Measurements from ENCODE around the gene CANT1. TPM values are rescaled to one million over a fixed set of nuclear protein-coding genes. Genes with fewer than 3 reads are reported as not detected.
A peak's percentile ranks its signal among the peaks of the same experiment; 100 is the strongest.

The CANT1 gene
- total RNA-seq, 1 donor from 2014 or later: 66.3 TPM

DNA sequence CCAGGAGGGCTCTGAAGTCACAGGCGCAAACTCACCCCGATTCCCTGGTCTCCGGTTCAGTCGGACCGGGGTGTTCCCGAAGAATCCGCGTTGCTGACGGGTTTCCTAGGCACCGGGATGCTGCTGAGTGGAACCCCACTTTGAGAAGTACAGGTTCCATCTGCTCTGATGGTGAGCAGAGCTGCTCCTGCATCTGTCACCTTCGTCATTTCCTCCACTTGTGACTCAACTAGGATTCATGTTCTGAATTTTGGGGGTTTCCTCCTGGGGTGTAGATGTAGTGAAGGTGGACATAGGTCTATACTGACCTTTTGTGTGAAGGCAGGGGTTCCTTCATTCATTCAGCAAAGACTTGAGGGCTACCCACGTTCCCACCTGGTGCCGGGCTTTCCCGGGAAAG is 54.9 kb downstream of the CANT1 start:
- no peaks in the 10 kb centered on the region for H3K36me3 Mint-ChIP-seq (ENCODE audit: insufficient read depth)
- H3K4me1 Mint-ChIP-seq (ENCODE audit: low read depth): peaks cover 11% of the 10 kb centered on the region
- H3K27me3 Mint-ChIP-seq: peaks cover 3% of the 10 kb centered on the region
- H3K9me3 Mint-ChIP-seq (ENCODE audit: low read depth): peaks cover 10% of the 10 kb centered on the region
- no peak for DNase-seq (ENCODE audit: low spot score, unreplicated experiment)
- no peak overlapping the region for H3K27ac Mint-ChIP-seq
- no peak overlapping the region for H3K4me3 Mint-ChIP-seq (ENCODE audit: low read depth)
- no peak for TF ChIP-seq CTCF (IDR thresholded peaks at IDR 0.05; ENCODE audit: unreplicated experiment)

GRCh38 chr17:78953356-78954350 is 55.9 kb downstream of the CANT1 start:
- peaks cover 9% of the 10 kb centered on the region for H3K4me1 Mint-ChIP-seq (ENCODE audit: low read depth)
- no peak overlapping the region for H3K4me3 Mint-ChIP-seq (ENCODE audit: low read depth)
- peaks cover 3% of the 10 kb centered on the region for H3K27me3 Mint-ChIP-seq
- DNase-seq (ENCODE audit: low spot score, unreplicated experiment): no peak
- H3K36me3 Mint-ChIP-seq (ENCODE audit: insufficient read depth): no peaks in the 10 kb centered on the region
- no peak for TF ChIP-seq CTCF (IDR thresholded peaks at IDR 0.05; ENCODE audit: unreplicated experiment)
- peak overlapping the region; percentile 19 for H3K27ac Mint-ChIP-seq
- H3K9me3 Mint-ChIP-seq (ENCODE audit: low read depth): peaks cover 10% of the 10 kb centered on the region

DNA sequence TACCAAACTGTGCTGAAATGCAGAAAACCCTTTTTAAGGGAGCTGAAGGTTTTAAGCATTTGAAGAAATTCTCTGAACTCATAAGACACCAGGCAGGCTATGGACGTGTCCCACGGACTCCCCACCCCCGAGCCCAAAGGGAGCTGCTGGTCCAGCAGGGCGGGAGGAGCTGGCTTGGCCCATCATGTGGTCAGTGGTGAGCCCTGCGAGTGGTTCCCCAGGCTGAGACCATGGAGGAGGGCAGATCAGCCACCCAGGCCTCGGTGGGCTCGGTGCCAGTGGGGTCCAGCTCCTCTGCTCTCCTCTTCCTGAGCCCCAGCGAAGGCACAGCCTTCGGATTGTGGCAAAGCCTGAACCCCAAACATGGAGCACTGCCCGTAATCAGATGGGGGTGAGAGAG is 56.9 kb downstream of the CANT1 start:
- peaks cover 9% of the 10 kb centered on the region for H3K4me1 Mint-ChIP-seq (ENCODE audit: low read depth)
- H3K4me3 Mint-ChIP-seq (ENCODE audit: low read depth): no peak overlapping the region
- no peak for TF ChIP-seq CTCF (IDR thresholded peaks at IDR 0.05; ENCODE audit: unreplicated experiment)
- DNase-seq (ENCODE audit: low spot score, unreplicated experiment): no peak
- no peaks in the 10 kb centered on the region for H3K36me3 Mint-ChIP-seq (ENCODE audit: insufficient read depth)
- H3K27me3 Mint-ChIP-seq: peaks cover 3% of the 10 kb centered on the region
- peaks cover 10% of the 10 kb centered on the region for H3K9me3 Mint-ChIP-seq (ENCODE audit: low read depth)
- peak overlapping the region; percentile 52 for H3K27ac Mint-ChIP-seq

GRCh38 chr17:78951967-78952551 is 57.5 kb downstream of the CANT1 start:
- peaks cover 3% of the 10 kb centered on the region for H3K27me3 Mint-ChIP-seq
- peaks cover 12% of the 10 kb centered on the region for H3K4me1 Mint-ChIP-seq (ENCODE audit: low read depth)
- TF ChIP-seq CTCF (IDR thresholded peaks at IDR 0.05; ENCODE audit: unreplicated experiment): no peak
- H3K9me3 Mint-ChIP-seq (ENCODE audit: low read depth): peaks cover 10% of the 10 kb centered on the region
- no peaks in the 10 kb centered on the region for H3K36me3 Mint-ChIP-seq (ENCODE audit: insufficient read depth)
- H3K27ac Mint-ChIP-seq: peak overlapping the region; percentile 79
- no peak overlapping the region for H3K4me3 Mint-ChIP-seq (ENCODE audit: low read depth)
- peak; percentile 31 for DNase-seq (ENCODE audit: low spot score, unreplicated experiment)

GRCh38 chr17:78950870-78951269 is 58.7 kb downstream of the CANT1 start:
- H3K27ac Mint-ChIP-seq: no peak overlapping the region
- peaks cover 3% of the 10 kb centered on the region for H3K27me3 Mint-ChIP-seq
- no peak for DNase-seq (ENCODE audit: low spot score, unreplicated experiment)
- peaks cover 10% of the 10 kb centered on the region for H3K9me3 Mint-ChIP-seq (ENCODE audit: low read depth)
- peaks cover 12% of the 10 kb centered on the region for H3K4me1 Mint-ChIP-seq (ENCODE audit: low read depth)
- no peak for TF ChIP-seq CTCF (IDR thresholded peaks at IDR 0.05; ENCODE audit: unreplicated experiment)
- no peaks in the 10 kb centered on the region for H3K36me3 Mint-ChIP-seq (ENCODE audit: insufficient read depth)
- H3K4me3 Mint-ChIP-seq (ENCODE audit: low read depth): no peak overlapping the region

All from progenitor cell of endocrine pancreas (in vitro differentiated cells).